Left ventricle myocardium superior (tissue), 1 donor: ENCODE results near the gene TM7SF2. TPM values are rescaled to one million over a fixed set of nuclear protein-coding genes. Genes with fewer than 3 reads are reported as not detected.
"Not testable (repeated sequence)": the region's sequence is repeated elsewhere in the genome, so short reads cannot be mapped to it uniquely, and the experiment has no call there.

Experiments
- ATAC-seq: fragments of 200-7000 bp; cut with Tn5 transposase; one replicate; pipeline ENCODE4 v1.9.1; 2020; ENCODE audit warnings: mild to moderate bottlenecking, moderate library complexity
- DNase-seq: peaks from one replicate; pipeline ENCODE4 v3.0.0-alpha.2; 2020
- intact Hi-C: fragments of 100-400 bp; cut with micrococcal nuclease; formaldehyde crosslinking; loops from one replicate; pipeline ENCODE4 v1.11.0; 2022
- total RNA-seq: library from RNA; stranded (reverse); fragmentation: NEBNext Ultra II Directional; extraction: Animal tissue kit (Norgen Biotek cat#: 25700); gene quantifications from one replicate; pipeline ENCODE4 v1.2.1, GENCODE V29; 2021
- donor health status: DM: no; HTN: yes; CAD: no; lungs with severe emphysema.

Gene TM7SF2
- total RNA-seq, 1 donor from 2014 or later = 112 TPM

DNA sequence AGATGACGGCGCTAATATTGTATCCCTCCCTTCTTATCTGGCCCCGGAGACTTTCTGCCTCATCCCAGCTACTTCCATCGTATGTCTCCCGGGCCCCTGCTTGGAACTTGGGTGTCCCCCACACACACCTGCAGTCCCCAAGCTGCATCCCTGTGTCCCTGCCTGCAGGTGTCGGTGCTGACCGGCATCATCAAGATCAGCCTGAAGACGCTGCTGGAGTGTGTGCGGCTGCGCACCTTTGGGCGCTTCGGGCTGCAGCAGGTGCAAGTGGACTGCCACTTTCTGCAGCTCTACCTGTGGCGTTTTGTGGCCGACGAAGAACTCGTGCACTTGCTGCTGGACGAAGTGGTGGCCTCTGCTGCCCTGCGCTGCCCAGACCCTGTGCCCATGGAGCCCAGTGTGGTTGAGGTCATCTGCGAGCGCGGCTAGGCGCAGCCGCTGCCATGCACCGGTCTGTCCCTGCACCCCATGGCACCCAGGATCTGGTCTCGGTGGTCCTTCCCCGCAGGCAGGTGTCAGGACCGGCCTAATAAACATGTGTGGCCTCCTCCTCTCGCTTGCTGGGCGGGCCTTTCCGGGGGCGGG lies 421 bp upstream of the TM7SF2 start:
- DNase-seq (no peak), ATAC-seq (no peak)
- intact Hi-C loops = no loop called here

DNA sequence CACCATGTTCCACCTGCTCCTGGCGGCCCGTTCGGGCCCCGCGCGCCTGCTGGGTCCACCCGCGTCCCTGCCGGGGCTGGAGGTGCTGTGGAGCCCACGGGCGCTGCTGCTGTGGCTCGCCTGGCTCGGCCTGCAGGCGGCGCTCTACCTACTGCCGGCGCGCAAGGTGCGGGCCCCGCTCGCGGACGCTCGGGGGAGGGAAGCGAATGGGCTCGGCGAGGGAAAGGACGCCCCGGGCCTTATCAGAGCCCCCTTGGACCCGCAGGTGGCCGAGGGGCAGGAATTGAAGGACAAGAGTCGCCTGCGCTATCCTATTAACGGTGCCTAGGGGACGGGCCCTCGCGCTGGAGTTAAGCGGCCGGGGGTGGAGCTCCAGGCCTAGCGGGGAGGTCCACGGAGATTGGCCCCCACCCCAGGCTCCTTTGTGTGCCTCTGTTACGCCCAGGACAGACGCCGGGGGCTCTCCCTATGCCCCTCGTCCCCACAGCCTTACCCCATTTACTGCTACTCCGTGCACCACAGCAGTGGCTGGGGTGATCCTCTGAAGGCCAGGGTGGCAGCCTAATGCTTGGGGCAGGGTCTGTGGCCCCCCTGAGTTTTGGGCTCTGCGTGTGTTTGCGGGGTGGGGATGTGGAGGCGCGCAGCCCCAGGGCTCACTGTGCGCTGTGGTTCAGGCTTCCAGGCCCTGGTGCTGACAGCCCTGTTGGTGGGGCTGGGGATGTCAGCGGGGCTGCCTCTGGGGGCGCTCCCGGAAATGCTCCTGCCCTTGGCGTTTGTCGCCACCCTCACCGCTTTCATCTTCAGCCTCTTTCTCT lies 1.1 kb downstream of the TM7SF2 start:
- DNase-seq = peak; percentile 84
- ATAC-seq = peak; percentile 65
- intact Hi-C loops = no loop called here

DNA sequence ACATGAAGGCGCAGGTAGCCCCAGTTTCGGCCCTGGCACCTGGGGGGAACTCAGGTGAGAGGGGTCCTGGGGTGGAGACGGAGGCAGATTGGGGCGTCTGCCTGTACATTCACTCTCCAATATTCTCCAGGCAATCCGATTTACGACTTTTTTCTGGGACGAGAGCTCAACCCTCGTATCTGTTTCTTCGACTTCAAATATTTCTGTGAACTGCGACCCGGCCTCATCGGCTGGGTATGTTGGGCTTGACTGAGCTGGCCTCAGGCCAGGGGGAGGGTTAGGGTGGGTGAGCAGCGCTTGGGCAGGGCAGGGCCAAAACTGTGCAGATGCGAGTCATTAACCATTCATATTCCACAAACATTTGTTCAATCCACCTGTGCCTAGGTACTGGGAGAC lies 1.7 kb downstream of the TM7SF2 start:
- no peak for DNase-seq
- ATAC-seq = no peak
- intact Hi-C loops = no loop called here

DNA sequence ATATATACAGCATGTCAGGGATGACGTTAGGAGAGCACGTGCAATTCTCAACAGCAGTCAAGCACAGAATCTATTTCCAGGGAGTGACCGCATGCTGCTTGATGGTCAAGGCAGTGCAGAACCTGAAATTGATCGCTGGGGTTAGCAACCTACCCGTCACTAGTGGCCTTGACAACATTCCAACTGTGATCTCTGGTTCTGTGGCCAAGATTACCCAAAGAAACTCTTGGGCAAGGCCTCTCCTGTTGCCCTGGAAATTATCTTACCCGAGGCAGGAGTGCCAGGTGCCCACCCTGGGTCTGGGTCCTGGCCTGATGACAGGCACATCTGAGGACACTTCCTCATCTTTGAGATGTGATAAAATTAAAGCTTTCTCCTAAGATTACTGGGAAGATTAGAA lies 2.2 kb downstream of the TM7SF2 start:
- ATAC-seq = no peak
- DNase-seq = no peak
- intact Hi-C loops = no loop called here

- DNase-seq (no peak), ATAC-seq (no peak)
- intact Hi-C loops = no loop called here
Measured at GRCh38 chr11:65114538-65115171, 3.0 kb downstream of the TM7SF2 start.

GRCh38 chr11:65115361-65116082 lies 3.9 kb downstream of the TM7SF2 start:
- DNase-seq (no peak), ATAC-seq (no peak)
- intact Hi-C loops = no loop called here

DNA sequence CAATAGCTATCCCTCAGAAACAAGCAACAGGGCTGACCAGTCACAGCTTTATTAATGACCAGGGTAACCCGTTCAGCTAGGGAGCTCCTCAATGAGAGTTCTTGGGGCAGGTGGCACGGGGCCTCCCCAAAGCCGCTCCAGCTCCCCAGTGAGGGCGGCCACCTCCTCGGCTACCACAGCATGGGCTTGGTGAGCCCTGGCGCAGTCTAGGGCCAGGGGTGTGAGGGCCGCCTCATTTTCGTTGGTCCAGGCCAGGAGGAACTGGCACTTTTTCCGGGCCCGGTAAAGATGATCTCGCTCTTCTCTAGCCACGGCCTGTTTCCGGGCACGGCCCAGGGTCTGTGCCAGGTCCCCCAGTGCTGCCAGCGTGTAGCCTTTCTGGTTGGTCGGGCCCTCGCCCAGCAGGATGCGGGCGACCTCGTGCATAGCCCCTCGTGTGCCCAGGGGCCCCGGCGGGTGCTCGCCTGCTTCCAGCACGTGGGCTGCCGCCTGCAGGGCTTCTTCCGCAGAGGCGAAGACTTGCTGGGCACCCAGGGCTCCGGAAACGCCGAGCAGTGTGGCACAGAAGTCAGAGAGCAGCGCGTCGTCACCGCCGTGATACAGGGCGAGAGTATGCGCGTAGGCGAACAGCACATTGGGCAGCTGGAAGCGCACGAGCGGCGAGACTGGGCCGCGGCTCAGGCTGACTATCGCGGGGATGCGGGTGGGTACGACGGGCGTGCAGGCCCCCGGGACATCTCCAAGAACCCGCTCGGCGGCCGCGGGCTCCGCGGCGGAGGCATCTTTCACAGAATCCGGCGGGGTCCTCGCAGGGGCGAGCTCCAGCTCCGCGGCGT lies 4.9 kb downstream of the TM7SF2 start:
- intact Hi-C loops = no loop called here
- DNase-seq (peak; percentile 57), ATAC-seq (peak; percentile 2)

- peak; percentile 84 for ATAC-seq
- intact Hi-C loops = no loop called here
- peak; percentile 100 for DNase-seq
Measured at GRCh38 chr11:65117206-65118096, 5.8 kb downstream of the TM7SF2 start, which contains the start of gene ZNHIT2. Gene ZNHIT2, minus strand, starts transcription at chr11:65117701. Its CDS starts 48 bp downstream, at chr11:65117653.

GRCh38 chr11:65118097-65118837 lies 6.6 kb downstream of the TM7SF2 start:
- intact Hi-C loops = no loop called here
- no peak for DNase-seq

GRCh38 chr11:65118891-65119669 lies 7.4 kb downstream of the TM7SF2 start:
- DNase-seq, ATAC-seq, intact Hi-C loops: not testable (repeated sequence)

More at GRCh38 chr11:65118097-65118837, 6.6 kb downstream of the TM7SF2 start:
- ATAC-seq = no peak

DNA sequence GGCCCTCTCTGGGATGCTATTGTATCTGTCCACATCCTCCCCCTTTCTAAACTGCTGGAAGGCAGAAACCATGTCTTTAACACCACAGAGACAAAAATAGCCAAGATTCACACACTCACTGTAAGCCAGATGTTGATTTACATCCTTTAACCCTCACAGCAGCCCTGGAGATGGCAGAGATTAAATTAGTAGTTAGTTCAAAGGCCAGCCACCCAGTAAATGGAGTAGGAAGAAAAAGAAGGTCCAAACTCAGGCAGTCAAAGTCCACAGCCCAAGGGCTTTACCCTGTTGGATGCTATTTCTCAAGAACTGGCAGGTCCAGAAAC lies 8.0 kb downstream of the TM7SF2 start:
- no peak for ATAC-seq

DNA sequence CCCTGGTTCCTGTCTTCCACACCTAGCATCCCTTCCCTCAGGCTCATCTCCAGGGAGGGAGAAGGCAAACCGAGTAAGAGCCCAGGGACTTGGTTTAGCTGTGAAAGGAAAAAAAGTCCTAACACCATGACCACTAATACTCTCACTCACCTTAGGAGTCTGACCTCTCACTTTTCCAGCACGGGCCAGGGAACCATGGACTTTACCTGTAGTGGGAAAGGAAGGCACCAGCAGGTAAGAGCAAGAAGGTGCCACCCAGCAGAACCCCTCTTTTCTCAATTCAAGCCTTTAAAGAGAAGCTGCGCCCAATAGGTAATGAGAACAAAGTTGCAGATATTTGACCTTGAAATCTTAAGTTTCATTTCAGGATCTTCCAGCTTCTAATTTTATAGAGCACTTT lies 9.2 kb downstream of the TM7SF2 start:
- DNase-seq (no peak), ATAC-seq (no peak)
- intact Hi-C loops = no loop called here

More for the DNA sequence above, 8.0 kb downstream of the TM7SF2 start:
- DNase-seq = no peak
- intact Hi-C loops = no loop called here

GRCh38 chr11:65121447-65121864 lies 9.8 kb downstream of the TM7SF2 start:
- intact Hi-C loops = no loop called here
- no peak for ATAC-seq
- no peak for DNase-seq

GRCh38 chr11:65121865-65122696 lies 10.4 kb downstream of the TM7SF2 start, which contains the start of the genes FAU and MRPL49:
Gene FAU, minus strand, starts transcription at chr11:65122134. Its CDS starts 321 bp downstream, at chr11:65121813.
Gene MRPL49, plus strand, starts transcription at chr11:65122321. Its CDS starts 26 bp downstream, at chr11:65122347.
- DNase-seq = peak; percentile 98
- intact Hi-C loops = no loop called here

GRCh38 chr11:65124480-65125196 lies 13.0 kb downstream of the TM7SF2 start:
- DNase-seq (no peak), ATAC-seq (no peak)
- intact Hi-C loops = no loop called here

More at GRCh38 chr11:65121865-65122696, 10.4 kb downstream of the TM7SF2 start, which contains the start of the genes FAU and MRPL49:
- peak; percentile 88 for ATAC-seq
